ENCODE results near the gene S100A7A.

Gene S100A7A

GRCh38 chr1:153386500-153386901 is 29.8 kb upstream of the S100A7A start:
- Histone ChIP-seq H3K27ac (ENCODE audit: low read depth, low read length) (no peak overlapping the region), H3K27me3 (ENCODE audit: control insufficient read depth, insufficient read depth, low read length) (0 out of 2 replicates have a peak, but pooled peaks cover 6% of the 10 kb centered on the region), H3K9me3 (ENCODE audit: control insufficient read depth, insufficient read depth, low read depth, low read length) (no peaks in the 10 kb centered on the region)

DNA sequence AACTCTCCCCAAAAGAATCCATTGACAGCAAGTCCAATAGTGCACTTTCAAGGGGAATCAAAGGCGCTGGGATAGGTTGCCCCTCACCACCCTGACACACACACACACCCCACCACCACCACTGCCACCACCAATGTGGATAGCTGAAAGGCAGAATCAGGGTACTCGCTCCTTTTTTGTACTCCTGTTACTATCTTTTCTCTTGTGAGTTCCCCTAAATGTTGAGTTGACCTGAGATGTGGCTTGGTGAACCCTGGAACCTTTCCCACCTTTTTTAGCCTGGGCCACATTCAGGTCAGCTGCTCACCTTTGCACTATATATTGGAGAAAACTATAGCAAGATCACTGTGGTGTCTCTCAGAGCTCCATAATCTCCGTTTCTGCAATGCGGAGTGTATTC is 29.3 kb upstream of the S100A7A start:
- no peak overlapping the region for H3K4me3 ChIP-seq (ENCODE audit: low read depth, low read length)
- H3K9me3 ChIP-seq (ENCODE audit: control insufficient read depth, insufficient read depth, low read depth, low read length), result no peaks in the 10 kb centered on the region
- H3K27me3 ChIP-seq (ENCODE audit: control insufficient read depth, insufficient read depth, low read length), result 0 out of 2 replicates have a peak, but pooled peaks cover 6% of the 10 kb centered on the region
- no peaks in the 10 kb centered on the region for H3K36me3 ChIP-seq (ENCODE audit: control insufficient read depth, insufficient read depth, low read length)
- H3K27ac ChIP-seq (ENCODE audit: low read depth, low read length), result no peak overlapping the region
- no peak overlapping the region for H3K9ac ChIP-seq (ENCODE audit: low read length)
- H3K4me1 ChIP-seq (ENCODE audit: control insufficient read depth, insufficient read depth, low read length), result no peaks in the 10 kb centered on the region

More at GRCh38 chr1:153386500-153386901, 29.8 kb upstream of the S100A7A start:
- Histone ChIP-seq H3K4me3 (ENCODE audit: low read depth, low read length) (no peak overlapping the region), H3K4me1 (ENCODE audit: control insufficient read depth, insufficient read depth, low read length) (no peaks in the 10 kb centered on the region), H3K36me3 (ENCODE audit: control insufficient read depth, insufficient read depth, low read length) (no peaks in the 10 kb centered on the region), H3K9ac (ENCODE audit: low read length) (no peak overlapping the region)

DNA sequence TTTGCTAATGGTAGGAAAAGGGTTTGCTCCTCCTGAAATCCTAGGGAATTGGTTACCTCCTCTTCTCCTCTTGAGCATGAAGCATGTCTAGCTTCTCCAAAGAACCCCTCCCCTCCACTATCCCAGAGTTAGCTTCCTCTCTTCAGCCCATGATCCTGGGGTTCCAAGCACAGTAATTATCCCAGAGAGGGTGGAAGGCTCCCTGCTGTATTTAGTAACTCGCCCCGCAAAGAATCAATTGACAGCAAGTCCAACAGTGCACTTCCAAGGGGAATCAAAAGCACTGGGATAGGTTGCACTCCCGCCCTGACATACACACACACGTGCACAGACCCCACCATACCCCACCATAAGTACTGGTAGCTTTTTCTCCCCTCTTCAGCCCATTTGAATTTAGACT is 28.5 kb upstream of the S100A7A start:
- Histone ChIP-seq H3K27me3 (ENCODE audit: control insufficient read depth, insufficient read depth, low read length) (0 out of 2 replicates have a peak, but pooled peaks cover 6% of the 10 kb centered on the region), H3K27ac (ENCODE audit: low read depth, low read length) (no peak overlapping the region), H3K4me1 (ENCODE audit: control insufficient read depth, insufficient read depth, low read length) (no peaks in the 10 kb centered on the region), H3K9ac (ENCODE audit: low read length) (no peak overlapping the region), H3K4me3 (ENCODE audit: low read depth, low read length) (no peak overlapping the region), H3K9me3 (ENCODE audit: control insufficient read depth, insufficient read depth, low read depth, low read length) (no peaks in the 10 kb centered on the region), H3K36me3 (ENCODE audit: control insufficient read depth, insufficient read depth, low read length) (no peaks in the 10 kb centered on the region)

- Histone ChIP-seq H3K9ac (ENCODE audit: low read length) (no peak overlapping the region), H3K4me3 (ENCODE audit: low read depth, low read length) (no peak overlapping the region), H3K9me3 (ENCODE audit: control insufficient read depth, insufficient read depth, low read depth, low read length) (no peaks in the 10 kb centered on the region), H3K27ac (ENCODE audit: low read depth, low read length) (no peak overlapping the region), H3K36me3 (ENCODE audit: control insufficient read depth, insufficient read depth, low read length) (no peaks in the 10 kb centered on the region), H3K4me1 (ENCODE audit: control insufficient read depth, insufficient read depth, low read length) (no peaks in the 10 kb centered on the region), H3K27me3 (ENCODE audit: control insufficient read depth, insufficient read depth, low read length) (0 out of 2 replicates have a peak, but pooled peaks cover 3% of the 10 kb centered on the region)
Measured at GRCh38 chr1:153389401-153389800, 26.9 kb upstream of the S100A7A start.

DNA sequence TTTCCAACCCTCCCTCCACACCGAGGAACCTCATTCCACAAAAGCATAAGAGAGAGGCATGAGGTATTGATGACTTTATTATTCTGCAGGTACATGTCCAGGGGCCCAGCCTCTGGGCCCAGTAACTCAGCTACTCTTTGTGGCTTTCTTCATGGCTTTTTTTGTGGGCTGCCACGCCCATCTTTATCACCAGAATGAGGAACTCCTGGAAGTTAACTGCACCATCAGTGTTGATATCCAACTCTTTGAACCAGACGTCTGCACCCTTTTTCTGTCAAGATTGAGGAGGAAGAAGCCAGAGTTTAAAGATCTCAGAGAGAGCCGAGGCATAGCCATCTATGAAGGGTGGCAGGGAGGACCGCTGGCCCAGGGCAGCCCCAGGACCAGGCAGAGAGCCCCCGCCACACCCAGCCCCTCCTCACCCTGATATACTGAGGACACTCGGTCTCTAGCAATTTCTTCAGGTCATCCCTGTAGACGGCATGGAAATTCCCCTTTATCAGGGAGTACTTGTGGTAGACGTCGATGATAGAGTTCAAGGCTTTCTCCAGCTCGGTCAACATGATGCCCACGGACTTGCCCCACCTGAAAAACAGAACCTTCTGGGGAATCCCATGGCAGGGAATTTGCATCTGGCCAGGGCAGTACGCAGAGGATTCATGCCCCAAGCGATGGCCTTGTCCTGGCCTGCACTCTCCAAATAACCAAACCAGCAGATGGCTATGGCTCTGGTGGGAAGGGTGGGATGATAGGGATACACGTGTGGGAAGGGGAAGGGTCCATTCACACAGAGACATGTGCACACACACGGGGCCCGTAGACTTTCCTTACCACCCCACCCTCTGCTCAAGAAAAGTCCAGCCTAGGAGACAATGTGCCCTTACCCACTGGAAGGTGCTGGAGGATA is 26.1 kb upstream of the S100A7A start:
- H3K27me3 ChIP-seq (ENCODE audit: control insufficient read depth, insufficient read depth, low read length), result peaks cover 6% of the 10 kb centered on the region
- H3K27ac ChIP-seq (ENCODE audit: low read depth, low read length), result no peak overlapping the region
- no peak overlapping the region for H3K9ac ChIP-seq (ENCODE audit: low read length)
- H3K4me1 ChIP-seq (ENCODE audit: control insufficient read depth, insufficient read depth, low read length), result no peaks in the 10 kb centered on the region
- no peaks in the 10 kb centered on the region for H3K36me3 ChIP-seq (ENCODE audit: control insufficient read depth, insufficient read depth, low read length)
- no peaks in the 10 kb centered on the region for H3K9me3 ChIP-seq (ENCODE audit: control insufficient read depth, insufficient read depth, low read depth, low read length)
- no peak overlapping the region for H3K4me3 ChIP-seq (ENCODE audit: low read depth, low read length)

DNA sequence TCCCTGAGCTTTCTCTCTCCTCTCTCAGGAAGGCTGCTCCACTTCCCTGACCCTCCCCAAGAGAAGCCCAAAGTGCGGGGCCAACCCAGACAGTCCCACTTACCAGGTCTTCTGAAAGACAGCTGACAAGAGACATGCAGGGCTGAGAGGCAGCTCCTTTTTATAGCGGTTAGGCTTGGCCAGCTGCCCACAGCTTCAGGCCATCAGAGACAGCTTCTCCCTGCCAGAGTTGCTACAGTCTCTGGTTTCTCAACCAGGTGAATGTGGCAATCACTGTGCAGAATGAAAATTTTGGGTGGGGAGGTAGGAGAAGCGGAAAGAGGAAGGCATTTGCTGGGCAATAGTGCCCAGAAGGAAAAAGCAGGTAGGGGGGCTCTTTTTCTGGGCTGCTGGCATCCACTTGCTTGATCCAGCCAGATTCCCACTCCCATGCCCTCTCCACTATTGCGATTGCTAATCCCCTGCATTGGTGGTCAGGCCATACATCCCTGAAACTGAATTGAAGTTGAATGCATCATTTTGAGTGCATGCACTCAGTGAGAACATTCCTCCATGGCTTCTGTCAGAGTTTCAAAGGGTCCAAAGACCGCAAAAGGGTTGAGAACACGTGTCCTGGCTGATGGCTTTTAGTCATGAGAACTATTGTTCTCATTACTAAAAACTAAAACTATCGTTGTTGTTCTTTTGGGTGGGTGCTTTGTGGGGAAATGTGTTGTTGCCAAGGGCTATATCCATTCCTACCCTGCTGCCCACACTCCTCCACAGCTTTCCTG is 25.2 kb upstream of the S100A7A start, which contains the start of gene S100A8:
Gene S100A8, minus strand, starts transcription at position 136 of the 773 bp plus-strand sequence. CDS start 538 bp downstream, outside the sequence.
- Histone ChIP-seq H3K27ac (ENCODE audit: low read depth, low read length) (no peak within 1 kb of the TSS), H3K4me1 (ENCODE audit: control insufficient read depth, insufficient read depth, low read length) (no peaks in the 10 kb centered on the region), H3K4me3 (ENCODE audit: low read depth, low read length) (no peak within 1 kb of the TSS), H3K9me3 (ENCODE audit: control insufficient read depth, insufficient read depth, low read depth, low read length) (no peaks in the 10 kb centered on the region), H3K27me3 (ENCODE audit: control insufficient read depth, insufficient read depth, low read length) (peaks cover 8% of the 10 kb centered on the region), H3K9ac (ENCODE audit: low read length) (no peak within 1 kb of the TSS), H3K36me3 (ENCODE audit: control insufficient read depth, insufficient read depth, low read length) (no peaks in the 10 kb centered on the region)

- no peak overlapping the region for H3K4me3 ChIP-seq (ENCODE audit: low read depth, low read length)
- no peaks in the 10 kb centered on the region for H3K36me3 ChIP-seq (ENCODE audit: control insufficient read depth, insufficient read depth, low read length)
- H3K9ac ChIP-seq (ENCODE audit: low read length), result no peak overlapping the region
- H3K27me3 ChIP-seq (ENCODE audit: control insufficient read depth, insufficient read depth, low read length), result peaks cover 16% of the 10 kb centered on the region
- no peaks in the 10 kb centered on the region for H3K9me3 ChIP-seq (ENCODE audit: control insufficient read depth, insufficient read depth, low read depth, low read length)
- H3K4me1 ChIP-seq (ENCODE audit: control insufficient read depth, insufficient read depth, low read length), result no peaks in the 10 kb centered on the region
- no peak overlapping the region for H3K27ac ChIP-seq (ENCODE audit: low read depth, low read length)
Measured at GRCh38 chr1:153392258-153392657, 24.1 kb upstream of the S100A7A start.

GRCh38 chr1:153392822-153393221 is 23.5 kb upstream of the S100A7A start:
- no peak overlapping the region for H3K4me3 ChIP-seq (ENCODE audit: low read depth, low read length)
- no peaks in the 10 kb centered on the region for H3K4me1 ChIP-seq (ENCODE audit: control insufficient read depth, insufficient read depth, low read length)
- H3K27ac ChIP-seq (ENCODE audit: low read depth, low read length), result no peak overlapping the region
- H3K9me3 ChIP-seq (ENCODE audit: control insufficient read depth, insufficient read depth, low read depth, low read length), result no peaks in the 10 kb centered on the region
- no peaks in the 10 kb centered on the region for H3K36me3 ChIP-seq (ENCODE audit: control insufficient read depth, insufficient read depth, low read length)
- H3K27me3 ChIP-seq (ENCODE audit: control insufficient read depth, insufficient read depth, low read length), result peaks cover 16% of the 10 kb centered on the region
- no peak overlapping the region for H3K9ac ChIP-seq (ENCODE audit: low read length)

- Histone ChIP-seq H3K9me3 (ENCODE audit: control insufficient read depth, insufficient read depth, low read depth, low read length) (no peaks in the 10 kb centered on the region), H3K27ac (ENCODE audit: low read depth, low read length) (no peak overlapping the region), H3K4me1 (ENCODE audit: control insufficient read depth, insufficient read depth, low read length) (no peaks in the 10 kb centered on the region), H3K9ac (ENCODE audit: low read length) (no peak overlapping the region), H3K36me3 (ENCODE audit: control insufficient read depth, insufficient read depth, low read length) (no peaks in the 10 kb centered on the region), H3K4me3 (ENCODE audit: low read depth, low read length) (no peak overlapping the region), H3K27me3 (ENCODE audit: control insufficient read depth, insufficient read depth, low read length) (peaks cover 19% of the 10 kb centered on the region)
Measured at GRCh38 chr1:153393926-153394325, 22.4 kb upstream of the S100A7A start.

GRCh38 chr1:153394391-153394790 is 21.9 kb upstream of the S100A7A start:
- no peak overlapping the region for H3K9ac ChIP-seq (ENCODE audit: low read length)
- no peak overlapping the region for H3K4me3 ChIP-seq (ENCODE audit: low read depth, low read length)
- no peaks in the 10 kb centered on the region for H3K4me1 ChIP-seq (ENCODE audit: control insufficient read depth, insufficient read depth, low read length)
- H3K27me3 ChIP-seq (ENCODE audit: control insufficient read depth, insufficient read depth, low read length), result peaks cover 19% of the 10 kb centered on the region
- H3K27ac ChIP-seq (ENCODE audit: low read depth, low read length), result no peak overlapping the region
- H3K9me3 ChIP-seq (ENCODE audit: control insufficient read depth, insufficient read depth, low read depth, low read length), result no peaks in the 10 kb centered on the region
- H3K36me3 ChIP-seq (ENCODE audit: control insufficient read depth, insufficient read depth, low read length), result no peaks in the 10 kb centered on the region

Measured in HUES6 (cell line).